Testis (tissue), 2 donors: ENCODE results near the gene SSX2IP.
"Not testable (repeated sequence)": the region's sequence is repeated elsewhere in the genome, so short reads cannot be mapped to it uniquely, and the experiment has no call there.

Experiments
- CTCF ChIP-seq, 3 experiments: fragments of 450-650 bp in 2 of 3; fragments of 200-600 bp in 1 of 3; sonication (generic) in 1 of 3; IDR thresholded peaks; one replicate each; pipeline ENCODE4 v1.5.1; 2016 to 2019; ENCODE audit warnings: antibody characterized with exemption in 3 of 3, mild to moderate bottlenecking in 2 of 3, moderate library complexity in 1 of 3
- POLR2A ChIP-seq: fragments of 450-650 bp; IDR thresholded peaks from one replicate; pipeline ENCODE4 v1.6.1; 2017; ENCODE audit warnings: antibody characterized with exemption, mild to moderate bottlenecking, moderate library complexity

DNA sequence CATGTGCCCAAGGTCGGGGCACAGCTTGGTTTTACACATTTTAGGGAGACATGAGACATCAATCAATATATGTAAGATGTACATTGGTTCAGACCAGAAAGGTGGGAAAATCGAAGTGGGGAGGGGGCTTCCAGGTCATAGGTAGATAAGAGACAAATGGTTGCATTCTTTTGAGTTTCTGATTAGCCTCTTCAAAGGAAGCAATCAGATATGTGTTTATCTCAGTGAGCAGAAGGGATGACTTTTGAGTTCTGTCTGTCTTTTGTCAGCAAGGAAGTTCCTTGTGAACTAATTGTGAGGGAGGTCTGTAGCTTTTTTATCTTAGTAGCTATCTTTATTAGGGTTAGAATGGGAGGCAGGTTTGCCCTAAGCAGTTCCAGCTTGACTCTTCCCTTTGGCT is 31.6 kb upstream of the SSX2IP start:
- not testable (repeated sequence) for TF ChIP-seq CTCF (IDR thresholded peaks at IDR 0.05); POLR2A
